ENCODE results near the gene RBFA.

DNA sequence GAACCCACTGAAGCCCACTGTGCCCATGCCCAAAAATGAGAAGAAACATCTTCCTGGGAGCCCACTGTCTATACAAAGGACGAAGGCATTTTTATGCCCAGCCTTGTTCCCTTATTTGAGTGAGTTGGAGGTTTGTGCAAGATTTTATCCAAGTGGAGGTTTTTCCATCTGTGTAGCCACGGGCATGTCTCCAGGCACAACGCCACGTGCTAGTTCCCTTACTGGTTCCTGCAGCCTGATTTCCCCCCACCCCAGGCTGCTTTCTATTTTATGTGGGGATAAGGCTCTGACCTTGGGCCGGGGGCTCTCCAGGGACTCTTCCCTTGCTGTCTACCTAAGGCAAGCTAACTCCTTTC, 23.7 kb upstream of the RBFA start:
- TF ChIP-seq, protein P1, sequence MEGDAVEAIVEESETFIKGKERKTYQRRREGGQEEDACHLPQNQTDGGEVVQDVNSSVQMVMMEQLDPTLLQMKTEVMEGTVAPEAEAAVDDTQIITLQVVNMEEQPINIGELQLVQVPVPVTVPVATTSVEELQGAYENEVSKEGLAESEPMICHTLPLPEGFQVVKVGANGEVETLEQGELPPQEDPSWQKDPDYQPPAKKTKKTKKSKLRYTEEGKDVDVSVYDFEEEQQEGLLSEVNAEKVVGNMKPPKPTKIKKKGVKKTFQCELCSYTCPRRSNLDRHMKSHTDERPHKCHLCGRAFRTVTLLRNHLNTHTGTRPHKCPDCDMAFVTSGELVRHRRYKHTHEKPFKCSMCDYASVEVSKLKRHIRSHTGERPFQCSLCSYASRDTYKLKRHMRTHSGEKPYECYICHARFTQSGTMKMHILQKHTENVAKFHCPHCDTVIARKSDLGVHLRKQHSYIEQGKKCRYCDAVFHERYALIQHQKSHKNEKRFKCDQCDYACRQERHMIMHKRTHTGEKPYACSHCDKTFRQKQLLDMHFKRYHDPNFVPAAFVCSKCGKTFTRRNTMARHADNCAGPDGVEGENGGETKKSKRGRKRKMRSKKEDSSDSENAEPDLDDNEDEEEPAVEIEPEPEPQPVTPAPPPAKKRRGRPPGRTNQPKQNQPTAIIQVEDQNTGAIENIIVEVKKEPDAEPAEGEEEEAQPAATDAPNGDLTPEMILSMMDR (IDR thresholded peaks at IDR 0.05) = no peak
- TF ChIP-seq ZFX (IDR thresholded peaks at IDR 0.05; ENCODE audit: borderline replicate concordance) = no peak

Measured in 22Rv1 (cell line).